ENCODE results near the gene AUH.
"Not testable (repeated sequence)": the region's sequence is repeated elsewhere in the genome, so short reads cannot be mapped to it uniquely, and the experiment has no call there.

Gene AUH, protein sequence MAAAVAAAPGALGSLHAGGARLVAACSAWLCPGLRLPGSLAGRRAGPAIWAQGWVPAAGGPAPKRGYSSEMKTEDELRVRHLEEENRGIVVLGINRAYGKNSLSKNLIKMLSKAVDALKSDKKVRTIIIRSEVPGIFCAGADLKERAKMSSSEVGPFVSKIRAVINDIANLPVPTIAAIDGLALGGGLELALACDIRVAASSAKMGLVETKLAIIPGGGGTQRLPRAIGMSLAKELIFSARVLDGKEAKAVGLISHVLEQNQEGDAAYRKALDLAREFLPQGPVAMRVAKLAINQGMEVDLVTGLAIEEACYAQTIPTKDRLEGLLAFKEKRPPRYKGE

DNA sequence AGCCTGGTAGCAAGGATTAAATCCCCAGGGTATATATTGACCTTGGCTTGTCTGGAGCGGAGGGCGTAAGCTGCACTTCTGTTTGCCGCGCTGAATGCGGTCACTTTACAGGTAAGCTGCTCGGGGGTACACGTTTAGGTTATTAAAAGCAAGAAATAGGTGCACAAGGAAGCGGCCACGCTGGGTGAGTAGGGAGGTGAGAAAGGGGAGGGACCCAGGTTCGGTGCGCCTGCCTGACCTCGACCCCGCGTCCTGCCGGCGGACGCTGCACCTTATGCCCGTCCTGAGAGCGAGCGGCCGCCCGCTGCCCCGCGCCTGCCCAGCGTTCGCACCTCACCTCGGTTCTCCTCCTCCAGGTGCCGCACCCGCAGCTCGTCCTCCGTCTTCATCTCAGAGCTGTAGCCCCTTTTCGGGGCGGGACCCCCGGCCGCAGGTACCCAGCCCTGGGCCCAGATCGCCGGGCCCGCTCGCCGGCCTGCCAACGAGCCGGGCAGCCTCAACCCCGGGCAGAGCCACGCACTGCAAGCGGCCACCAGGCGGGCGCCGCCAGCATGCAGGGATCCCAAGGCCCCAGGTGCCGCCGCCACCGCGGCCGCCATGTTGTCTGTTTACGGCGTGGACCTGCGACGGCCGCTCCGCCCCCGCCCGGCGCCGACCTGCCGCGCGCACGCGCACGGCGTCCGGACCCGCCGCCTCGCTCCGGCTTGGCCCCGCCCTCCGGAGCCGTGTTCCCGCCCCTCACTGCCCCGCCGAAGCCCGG is at the start of gene AUH:
Gene AUH, minus strand, starts transcription at position 628 of the 760 bp plus-strand sequence. Its CDS starts 29 bp downstream, at position 599.
- DNase-seq, result peak; percentile 61

DNA sequence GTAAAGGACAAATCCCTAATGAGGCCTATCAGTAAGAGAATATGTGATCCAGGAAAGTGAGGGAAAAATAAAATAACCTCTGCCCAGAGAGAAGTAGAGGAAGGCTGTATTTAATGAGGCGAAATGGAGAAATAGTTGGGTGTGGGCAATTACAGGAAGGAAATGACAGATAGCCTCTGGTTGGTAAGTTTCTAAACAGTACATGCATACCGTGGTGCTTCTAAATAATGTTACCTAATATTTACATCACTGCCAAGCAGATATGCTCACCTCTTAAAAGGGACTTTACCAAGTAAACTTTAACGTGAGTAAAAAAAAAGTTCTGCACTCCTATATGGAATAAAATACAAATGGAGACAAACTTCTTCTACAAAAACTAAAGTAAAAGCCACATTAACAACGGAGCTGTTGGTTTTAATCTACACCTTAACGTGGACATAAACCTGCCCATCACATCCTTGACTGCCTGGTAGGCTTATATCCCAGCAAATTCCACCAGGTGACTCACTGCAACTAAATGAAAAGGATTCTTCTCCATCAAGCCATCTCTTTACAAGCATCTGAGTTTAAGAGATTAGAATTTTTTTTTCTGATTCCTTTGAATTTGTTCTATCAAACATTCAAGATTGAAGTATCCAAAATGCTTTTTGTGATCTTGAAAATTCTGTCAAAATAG is 49.5 kb upstream of the AUH start:
- no peak for DNase-seq

DNA sequence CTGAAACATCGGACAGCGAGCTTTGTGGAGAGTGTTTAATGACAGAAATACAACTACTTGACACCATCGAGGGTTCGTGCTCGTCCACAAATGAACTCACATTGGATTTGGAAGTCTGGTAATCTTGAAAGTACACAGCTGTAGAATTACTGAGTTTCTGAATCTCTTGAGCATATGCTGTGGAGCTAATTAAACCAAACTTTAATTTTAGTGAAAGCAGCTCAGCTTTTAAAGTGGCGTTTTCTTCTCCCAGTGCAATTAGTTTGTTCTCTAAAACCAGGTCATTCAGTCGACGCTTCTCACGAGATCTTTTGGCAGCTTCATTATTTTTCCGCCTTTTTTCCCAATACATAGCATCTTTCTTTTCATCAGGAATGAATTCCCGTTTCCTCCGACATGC is 48.4 kb upstream of the AUH start:
- no peak for DNase-seq

DNA sequence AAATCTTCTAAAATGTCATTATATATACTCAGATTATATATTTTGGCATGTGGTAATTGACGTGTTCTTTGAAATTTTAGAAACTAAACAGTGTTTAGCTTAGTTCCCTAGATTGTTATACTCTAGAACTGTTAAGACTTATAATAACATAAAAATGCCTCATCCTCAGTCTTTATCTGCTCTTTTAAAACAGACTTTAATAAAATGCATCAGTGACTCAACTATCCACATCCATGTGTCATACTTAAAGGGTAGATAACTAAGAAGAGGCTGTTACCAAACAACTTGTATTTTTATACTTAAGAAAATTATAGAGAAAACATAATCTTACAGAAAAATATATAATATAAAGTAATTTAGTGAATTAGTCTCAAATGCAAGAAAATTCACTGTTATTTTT is 46.8 kb upstream of the AUH start:
- no peak for DNase-seq

DNA sequence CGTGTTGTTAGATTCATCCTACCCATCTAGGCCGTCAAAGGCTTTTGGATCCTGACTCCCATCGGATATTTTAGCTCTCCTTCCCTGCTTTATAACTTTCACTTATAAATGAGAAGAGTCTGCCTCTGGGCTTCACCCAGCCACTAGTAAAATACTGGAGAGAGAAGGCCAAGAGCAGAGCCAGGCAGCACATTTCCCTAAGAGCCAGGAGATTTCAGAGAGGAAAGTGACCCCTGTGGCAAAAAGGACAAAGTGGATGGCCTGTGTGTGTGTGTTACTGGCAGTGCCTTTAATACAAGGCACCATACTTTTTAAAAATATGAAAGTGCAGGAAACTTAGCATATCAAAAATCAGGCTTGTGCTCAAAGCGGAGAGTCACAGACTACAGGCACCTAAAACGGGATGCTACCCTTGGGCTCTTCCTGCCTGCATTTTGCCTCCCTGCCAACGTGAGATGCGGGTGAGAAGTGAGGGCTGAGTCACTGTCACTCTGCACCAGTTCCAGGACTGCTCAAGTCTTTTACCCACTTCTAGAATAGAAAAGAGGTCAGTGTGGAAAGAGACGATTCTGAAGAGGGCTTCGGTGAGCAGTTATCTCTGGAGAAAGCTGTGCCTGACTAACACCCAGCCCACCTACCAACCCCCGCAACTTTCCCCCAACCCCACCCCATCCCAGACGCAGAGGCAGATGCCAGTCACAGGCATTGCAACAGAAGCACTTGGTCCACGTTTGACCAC is 46.0 kb upstream of the AUH start:
- no peak for DNase-seq

DNA sequence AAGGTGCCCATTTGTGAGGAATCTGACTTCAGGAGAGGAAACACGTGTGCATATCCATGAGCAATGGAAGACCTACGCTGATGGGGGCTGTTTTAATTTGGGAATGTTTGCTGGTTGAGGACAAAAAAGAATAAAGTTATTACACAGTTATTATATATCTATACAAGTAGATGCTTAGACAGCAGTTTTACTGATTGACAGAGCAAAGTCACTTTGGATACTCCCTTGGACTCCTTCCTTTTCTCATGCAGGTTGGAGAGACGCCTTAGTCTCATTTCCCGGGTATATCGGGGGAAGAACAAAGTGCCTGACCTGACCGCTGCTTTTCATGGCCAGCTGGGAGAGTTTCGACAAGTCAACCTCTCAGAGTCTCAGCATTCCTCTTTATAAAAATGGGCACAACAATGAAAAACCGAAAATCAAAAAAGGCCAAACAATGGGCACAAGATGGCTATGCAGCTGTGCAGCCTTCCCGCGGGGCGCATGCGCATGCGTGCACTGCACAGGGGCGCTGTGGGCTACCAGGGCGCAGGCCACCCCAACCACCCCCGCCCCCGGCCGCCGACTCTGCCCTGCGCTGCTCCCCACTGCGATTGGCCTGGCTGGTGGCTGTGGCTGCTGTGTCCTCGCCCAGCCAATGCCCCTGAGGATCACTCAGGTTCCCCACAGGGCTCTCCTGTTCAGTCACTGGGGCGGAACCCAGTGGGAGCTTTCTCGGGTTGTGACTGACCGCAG is 43.8 kb upstream of the AUH start:
- DNase-seq, result no peak

DNA sequence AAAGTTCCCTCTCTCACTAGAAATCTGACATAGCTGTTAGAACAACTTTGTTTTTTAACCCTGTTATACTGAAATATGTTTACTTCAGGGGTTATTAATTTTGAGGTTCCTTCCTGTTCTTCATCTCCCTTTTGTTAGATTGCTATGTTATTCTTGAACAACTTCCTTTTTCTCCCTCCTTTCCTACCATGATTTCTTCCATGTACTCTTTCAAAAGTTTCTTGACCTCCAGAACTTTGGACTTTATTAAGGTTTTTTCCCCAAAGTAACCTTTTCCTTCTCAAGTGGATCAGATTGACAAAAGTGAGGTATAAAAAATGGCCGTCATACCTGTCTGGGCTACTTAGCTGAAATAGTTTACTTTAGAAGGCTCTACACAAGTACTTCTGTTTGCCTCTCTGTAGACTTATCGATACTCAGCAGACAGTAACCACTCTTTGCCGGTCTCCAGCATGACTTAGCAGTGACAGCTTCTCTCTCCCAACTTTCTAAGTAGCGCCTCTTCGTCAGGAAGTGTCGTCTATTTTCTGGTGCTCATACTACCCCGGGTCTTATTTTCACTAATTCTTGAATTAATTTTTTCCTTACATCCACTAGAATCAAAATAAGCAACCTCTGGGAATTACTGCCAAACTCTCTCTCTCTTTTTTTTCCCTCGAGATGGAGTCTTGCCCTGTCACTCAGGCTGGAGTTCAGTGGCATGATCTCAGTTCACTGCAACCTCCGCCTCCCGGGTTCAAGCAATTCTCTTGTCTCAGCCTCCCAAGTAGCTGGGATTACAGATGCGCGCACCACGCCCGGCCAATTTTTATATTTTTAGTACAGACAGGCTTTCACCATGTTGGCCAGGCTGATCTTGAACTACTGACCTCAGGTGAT is 42.2 kb upstream of the AUH start:
- DNase-seq, result no peak

DNA sequence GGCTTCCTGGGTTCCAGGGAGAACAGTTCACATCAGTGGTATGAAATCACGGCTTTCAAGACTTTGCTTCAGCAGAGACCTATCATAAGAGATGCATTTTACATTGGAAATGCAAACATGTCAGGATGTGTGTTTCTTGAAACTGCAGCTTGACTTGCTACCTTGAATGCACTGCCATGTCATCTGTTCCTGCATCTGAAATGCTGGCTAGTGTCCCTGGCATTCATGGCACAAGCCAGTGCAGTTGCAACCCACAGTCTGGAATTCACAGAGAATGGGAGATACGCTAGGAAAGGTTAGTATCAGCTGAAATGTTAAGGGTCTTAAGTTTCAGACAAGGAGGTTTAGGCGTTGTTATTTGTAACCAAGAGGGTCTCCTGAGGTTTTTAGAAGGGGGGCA is 37.2 kb upstream of the AUH start:
- DNase-seq, result no peak

DNA sequence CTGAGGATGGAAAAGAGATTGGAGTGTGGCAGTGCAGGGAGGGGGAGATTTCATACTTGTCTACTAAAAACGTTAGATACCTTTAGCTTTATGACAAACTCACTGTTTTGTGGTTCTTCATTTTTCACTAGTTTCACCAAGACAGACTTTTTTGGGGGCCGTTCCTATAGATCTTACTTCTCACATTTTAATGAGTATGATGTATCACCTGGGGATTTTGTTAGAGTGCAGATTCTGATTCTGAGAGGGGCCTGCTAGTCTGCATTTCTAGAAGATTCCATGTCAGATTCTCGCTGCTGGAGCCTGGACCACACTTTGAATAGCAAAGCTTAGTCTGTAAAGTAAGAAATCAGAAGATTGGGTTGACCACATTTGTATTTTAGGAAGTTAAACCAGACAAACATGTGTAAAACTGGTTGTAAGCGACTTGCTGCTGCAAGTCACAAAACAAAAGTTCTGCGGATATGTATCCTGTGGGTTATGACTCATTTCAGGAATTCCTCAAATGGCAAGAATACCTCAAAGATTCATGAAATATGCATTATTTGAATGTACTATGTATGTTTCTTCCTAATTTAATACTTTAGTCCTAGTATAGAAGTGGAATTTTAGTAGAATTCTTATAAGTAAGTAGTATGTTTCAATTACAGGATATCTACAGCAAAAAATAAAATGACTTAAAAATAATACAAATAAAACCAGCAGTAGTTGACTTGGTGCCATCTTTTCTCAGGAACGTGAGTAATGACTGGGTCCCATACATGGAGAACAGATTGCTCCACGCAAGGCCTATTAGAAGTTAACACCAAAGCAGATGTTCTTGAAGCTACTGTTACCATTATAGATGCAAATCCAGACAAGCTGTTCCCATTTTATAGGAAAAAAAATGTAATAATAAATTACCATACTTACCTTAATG is 34.1 kb upstream of the AUH start:
- peak; percentile 96 for DNase-seq

DNA sequence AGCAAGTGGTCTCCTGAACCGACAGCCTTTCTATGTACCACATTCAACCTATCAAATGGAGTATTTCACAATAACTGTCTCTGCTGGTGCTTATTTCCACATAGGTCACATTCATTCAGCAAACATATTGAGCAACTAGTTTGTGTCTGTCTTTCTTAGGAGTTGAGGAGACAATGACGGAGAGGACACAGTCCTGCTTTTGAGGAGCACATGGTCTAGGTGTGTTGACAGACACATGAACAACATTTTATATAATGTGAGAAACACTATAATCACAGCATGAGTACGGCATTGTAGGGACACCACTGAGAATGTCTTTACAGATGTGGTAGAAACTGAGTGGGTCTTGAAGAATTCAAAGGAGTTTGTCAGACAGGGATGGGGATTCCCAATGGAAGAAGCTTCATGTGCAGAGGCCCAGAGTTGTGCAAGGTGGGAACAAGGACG is 33.4 kb upstream of the AUH start:
- no peak for DNase-seq

DNA sequence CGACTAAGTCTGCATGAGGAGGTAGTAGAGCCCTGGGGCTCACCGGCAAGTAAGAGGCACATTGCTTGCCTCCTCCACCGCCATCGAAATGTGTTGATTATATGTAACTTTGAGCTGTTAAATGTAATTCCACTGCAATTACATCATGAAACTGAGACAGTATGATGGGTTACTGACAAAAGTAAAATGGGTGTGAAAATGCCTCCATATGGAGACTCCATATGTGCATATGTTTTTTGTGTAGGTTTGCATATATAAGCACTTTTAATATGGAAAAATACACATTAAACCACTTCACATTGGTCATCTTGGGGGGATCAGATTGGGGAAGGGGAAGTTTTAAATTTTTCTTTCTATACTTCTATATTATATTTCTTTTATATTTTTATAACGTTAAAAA is 32.1 kb upstream of the AUH start:
- DNase-seq, result peak; percentile 26

DNA sequence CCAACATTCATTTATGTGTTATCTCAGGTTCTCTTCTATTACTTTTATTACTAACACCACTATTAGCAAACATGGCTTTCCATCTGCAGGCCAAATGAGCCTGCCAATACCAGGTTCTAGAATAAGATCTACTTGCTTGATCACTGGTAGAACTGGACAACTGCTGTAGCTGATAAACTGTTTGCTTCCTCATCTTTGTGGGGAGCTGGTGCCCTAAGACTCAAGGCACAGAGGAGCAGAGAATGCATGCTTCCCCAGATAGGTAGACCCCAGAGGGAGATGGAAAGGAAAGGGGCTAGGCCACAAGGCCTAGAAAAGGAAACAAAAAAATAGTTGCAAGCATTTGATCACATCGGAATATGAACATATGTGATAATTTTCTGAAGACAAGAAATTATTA is 30.7 kb upstream of the AUH start:
- no peak for DNase-seq

DNA sequence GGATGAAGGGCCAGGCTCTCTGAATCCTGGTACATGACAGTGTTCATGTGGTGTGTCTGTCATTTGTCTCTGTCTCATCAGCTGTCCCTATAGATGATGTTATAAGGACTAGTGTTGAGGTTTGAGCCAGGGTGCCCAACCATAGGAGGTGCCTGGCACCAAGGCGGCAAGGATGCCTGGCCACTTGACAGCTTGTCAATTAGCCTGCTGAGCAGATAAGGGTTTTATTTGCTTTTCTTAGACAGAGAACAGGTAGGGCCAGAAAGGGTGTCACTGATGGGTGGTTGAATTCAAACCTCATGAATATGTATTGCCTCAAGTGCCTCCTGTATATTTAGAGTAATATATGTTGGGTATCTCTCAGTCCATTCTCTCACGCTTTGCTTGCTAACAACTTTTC is 30.1 kb upstream of the AUH start:
- no peak for DNase-seq

DNA sequence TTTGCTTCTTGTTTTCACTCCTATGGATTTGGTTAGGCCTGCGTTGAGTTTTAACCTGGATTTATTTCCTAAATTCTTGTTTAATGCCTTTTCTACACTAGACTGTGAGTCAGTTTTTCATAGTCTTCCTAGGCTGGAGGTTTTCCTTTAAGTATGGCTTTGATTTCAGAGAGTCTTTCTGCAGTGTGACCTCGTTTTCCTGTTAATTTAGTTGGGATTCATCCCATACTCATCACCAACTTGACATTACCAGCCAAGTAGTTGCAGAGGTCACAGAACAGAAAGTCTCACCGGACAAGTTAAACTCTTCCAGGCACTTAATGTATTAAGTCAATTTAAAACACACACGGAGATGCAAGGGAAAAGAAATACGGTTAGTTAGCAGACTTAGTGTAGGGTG is 29.7 kb upstream of the AUH start:
- DNase-seq, result no peak

DNA sequence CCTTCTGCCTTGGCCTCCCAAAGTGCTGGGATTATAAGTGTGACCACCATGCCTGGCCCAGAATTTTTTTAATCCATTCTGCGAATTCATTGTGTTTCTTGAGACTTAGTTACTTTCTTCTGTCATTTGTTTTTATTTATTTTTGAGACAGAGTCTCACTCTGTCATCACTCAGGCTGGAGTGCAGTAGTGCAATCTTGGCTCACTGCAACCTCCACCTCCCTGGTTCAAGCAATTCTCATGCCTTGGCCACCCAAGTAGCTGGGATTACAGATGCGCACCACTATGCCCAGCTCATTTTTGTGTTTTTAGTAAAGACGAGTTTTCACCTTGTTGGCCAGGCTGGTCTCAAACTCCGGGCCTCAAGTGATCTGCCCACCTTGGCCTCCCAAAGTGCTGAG is 28.0 kb upstream of the AUH start:
- DNase-seq, result not testable (repeated sequence)

DNA sequence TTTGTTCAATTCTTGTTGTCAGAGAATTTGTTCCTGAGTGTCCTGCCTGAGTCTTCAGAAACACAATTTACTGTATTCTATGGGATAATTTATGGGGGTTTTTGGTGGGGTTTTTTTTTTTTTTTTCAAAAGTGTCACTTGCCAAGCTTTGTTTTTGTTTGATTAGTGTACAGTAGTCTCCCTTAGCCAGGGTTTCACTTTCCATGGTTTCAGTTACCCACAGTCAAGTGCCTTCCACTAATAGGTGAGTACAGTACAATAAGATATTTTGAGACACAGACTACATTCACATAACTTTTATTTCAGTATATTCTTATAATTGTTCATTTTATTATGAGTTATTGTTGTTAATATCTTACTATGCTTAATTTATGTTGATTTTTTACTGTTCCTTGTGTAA is 25.0 kb upstream of the AUH start:
- DNase-seq, result no peak

DNA sequence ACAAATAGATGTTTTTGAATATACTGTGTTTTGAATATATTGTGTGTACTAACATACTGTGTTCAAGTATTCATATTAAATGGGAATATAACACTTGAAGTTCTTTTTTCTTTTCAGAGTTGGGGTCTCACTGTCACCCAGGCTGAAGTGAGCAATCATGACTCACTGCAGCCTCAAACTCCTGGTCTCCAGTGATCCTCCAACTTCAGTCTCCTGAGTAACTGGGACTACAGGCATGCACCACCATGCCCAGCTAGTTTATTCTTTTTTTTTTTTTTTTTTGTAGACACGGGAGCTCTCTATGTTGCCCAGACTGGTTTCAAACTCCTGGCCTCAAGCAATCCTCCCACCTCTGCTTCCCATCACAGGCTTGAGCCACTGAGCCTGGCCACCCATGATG is 23.2 kb upstream of the AUH start:
- DNase-seq, result no peak

DNA sequence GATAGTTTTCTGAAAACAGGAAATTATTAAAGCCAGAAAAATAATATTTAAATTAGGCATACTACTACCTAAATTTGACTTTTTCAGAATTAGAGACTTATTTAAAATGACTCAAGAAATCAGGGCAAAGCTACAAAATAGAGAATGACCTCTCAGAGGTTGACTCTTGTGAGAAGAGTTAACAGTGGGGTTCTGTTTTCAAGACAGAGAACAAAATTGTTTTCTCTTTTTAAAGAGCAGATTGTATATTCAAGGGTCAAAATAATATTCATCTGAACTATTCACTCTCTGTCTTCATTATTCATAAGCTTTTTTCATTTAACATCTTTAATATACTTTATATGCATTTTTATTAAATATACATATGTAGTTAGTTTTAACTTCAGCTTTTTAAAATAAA is 21.9 kb upstream of the AUH start:
- no peak for DNase-seq

DNA sequence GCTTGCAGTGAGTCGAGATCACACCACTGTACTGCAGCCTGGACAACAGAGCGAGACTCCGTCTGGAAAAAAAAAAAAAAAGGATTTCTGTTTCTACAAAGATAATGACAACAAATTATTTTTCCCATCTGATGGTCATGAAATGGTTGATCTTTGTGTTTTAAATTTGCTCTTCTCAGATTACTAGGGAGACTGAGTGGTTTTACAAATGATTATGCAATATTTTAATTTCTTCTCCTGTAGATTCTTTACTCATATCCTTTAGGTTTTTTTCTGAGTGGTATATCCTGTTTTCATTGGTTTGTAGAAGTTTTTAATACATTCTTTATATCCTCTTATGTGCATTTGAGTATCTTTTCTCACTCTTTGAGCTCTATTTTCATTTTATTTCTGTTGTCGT is 20.6 kb upstream of the AUH start:
- no peak for DNase-seq

DNA sequence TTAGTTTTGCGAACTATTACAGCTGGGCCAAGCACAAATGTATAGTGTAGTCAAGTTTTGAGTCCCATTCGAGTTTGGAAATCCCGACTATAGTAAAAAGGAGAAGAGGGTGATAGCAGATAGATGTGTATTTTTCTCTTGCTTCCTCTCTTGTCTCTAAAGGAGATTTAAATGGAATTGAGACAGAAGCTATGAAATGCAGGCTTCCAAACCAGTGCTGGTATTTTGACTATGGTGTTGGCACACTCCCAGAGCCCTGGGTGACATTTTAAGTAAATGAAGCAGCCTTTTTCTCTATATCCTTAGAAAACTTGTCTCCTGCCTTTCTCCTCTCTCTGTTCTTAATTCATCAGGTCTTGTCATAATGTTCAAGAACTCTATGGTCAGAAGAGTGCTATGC is 17.7 kb upstream of the AUH start:
- DNase-seq, result no peak
